ENCODE measurements around the gene TEN1. TPM values are rescaled to one million over a fixed set of nuclear protein-coding genes. Genes with fewer than 3 reads are reported as not detected.

Gene TEN1
- total RNA-seq, 1 experiment from 2014 or later = 19.3 TPM

DNA sequence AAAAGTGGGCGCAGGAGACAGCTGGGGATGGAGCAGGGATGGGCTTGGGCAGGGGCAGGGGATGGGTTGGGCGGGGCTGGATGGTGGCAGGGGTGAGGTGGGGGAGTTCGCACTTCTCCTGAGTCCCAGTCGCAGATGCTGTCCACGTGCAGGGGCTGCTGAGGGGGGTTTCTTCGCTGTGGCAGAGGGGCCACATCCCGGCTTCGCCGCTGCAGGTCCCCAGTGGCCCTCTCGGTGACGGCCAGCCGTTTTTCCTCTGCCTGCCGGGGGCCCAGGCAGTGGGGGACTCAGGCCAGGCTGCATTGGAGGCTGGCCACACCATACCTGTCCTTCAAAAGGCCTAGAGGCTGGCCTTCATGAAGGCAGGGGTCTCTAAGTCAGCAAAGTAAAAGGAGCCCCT, 39.8 kb downstream of the TEN1 start:
- H4K20me1 ChIP-seq (ENCODE audit: control insufficient read depth, insufficient read depth, insufficient read length) = no peaks in the 10 kb centered on the region
- no peak overlapping the region for H2AFZ ChIP-seq (ENCODE audit: low read length)
- H3K27me3 Mint-ChIP-seq (ENCODE audit: low read depth) = peaks cover 9% of the 10 kb centered on the region
- H3K14ac ChIP-seq (ENCODE audit: insufficient read depth, low read length) = no peak overlapping the region
- H3K27me3 ChIP-seq (ENCODE audit: insufficient read depth, low read length) = no peaks in the 10 kb centered on the region
- H3K27ac Mint-ChIP-seq = no peak overlapping the region
- no peak for DNase-seq
- no peak overlapping the region for H2AK5ac ChIP-seq (ENCODE audit: insufficient read length, low read length)
- H3K27ac ChIP-seq (ENCODE audit: insufficient read length, low read depth, low read length) = no peak overlapping the region
- H3K4ac ChIP-seq (ENCODE audit: low read depth, low read length) = no peak overlapping the region
- H3K18ac ChIP-seq (ENCODE audit: insufficient read length, low read depth, low read length) = no peak overlapping the region
- no peak overlapping the region for H2BK12ac ChIP-seq (ENCODE audit: insufficient read length, low read depth, low read length)
- H3K56ac ChIP-seq (ENCODE audit: insufficient read length, low read depth, low read length) = no peak overlapping the region
- H3K4me2 ChIP-seq (ENCODE audit: insufficient read depth, insufficient read length, low read length) = no peak overlapping the region
- no peak overlapping the region for H2BK20ac ChIP-seq (ENCODE audit: low read depth, low read length, poor library complexity, severe bottlenecking)
- no peak overlapping the region for H3K23ac ChIP-seq (ENCODE audit: insufficient read length, low read depth, low read length)
- H4K91ac ChIP-seq (ENCODE audit: insufficient read length, low read depth, low read length) = no peak overlapping the region
- no peak overlapping the region for H2BK120ac ChIP-seq (ENCODE audit: low read depth, low read length, poor library complexity, severe bottlenecking)
- H4K8ac ChIP-seq (replicated peaks; ENCODE audit: insufficient read length, low read depth, low read length) = no peak overlapping the region
- no CpG with 5 or more reads among the region's 13 CpGs for WGBS (ENCODE audit: extremely low coverage, insufficient read length, low lambda C conversion rate)
- no peak overlapping the region for H3T11ph ChIP-seq (ENCODE audit: low read length)
- H3K79me2 ChIP-seq (ENCODE audit: insufficient read depth, low read length) = no peaks in the 10 kb centered on the region
- TF ChIP-seq, protein P1, sequence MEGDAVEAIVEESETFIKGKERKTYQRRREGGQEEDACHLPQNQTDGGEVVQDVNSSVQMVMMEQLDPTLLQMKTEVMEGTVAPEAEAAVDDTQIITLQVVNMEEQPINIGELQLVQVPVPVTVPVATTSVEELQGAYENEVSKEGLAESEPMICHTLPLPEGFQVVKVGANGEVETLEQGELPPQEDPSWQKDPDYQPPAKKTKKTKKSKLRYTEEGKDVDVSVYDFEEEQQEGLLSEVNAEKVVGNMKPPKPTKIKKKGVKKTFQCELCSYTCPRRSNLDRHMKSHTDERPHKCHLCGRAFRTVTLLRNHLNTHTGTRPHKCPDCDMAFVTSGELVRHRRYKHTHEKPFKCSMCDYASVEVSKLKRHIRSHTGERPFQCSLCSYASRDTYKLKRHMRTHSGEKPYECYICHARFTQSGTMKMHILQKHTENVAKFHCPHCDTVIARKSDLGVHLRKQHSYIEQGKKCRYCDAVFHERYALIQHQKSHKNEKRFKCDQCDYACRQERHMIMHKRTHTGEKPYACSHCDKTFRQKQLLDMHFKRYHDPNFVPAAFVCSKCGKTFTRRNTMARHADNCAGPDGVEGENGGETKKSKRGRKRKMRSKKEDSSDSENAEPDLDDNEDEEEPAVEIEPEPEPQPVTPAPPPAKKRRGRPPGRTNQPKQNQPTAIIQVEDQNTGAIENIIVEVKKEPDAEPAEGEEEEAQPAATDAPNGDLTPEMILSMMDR (conservative IDR thresholded peaks at IDR 0.05) = no peak
- H3K4me1 Mint-ChIP-seq = peaks cover 3 to 9% of the 10 kb centered on the region in 2 experiments
- no peaks in the 10 kb centered on the region; a peak in 1 of 7 replicates for H3K36me3 Mint-ChIP-seq (ENCODE audit: insufficient read depth in 1 of 3, low read depth in 3 of 3)
- H3K9me3 ChIP-seq (ENCODE audit: control insufficient read depth, low read depth, low read length) = no peaks in the 10 kb centered on the region
- H2BK5ac ChIP-seq (ENCODE audit: insufficient read length, low read length) = no peak overlapping the region
- H2BK15ac ChIP-seq (ENCODE audit: low read depth, low read length) = no peak overlapping the region
- H3K23me2 ChIP-seq (ENCODE audit: insufficient read length, low read depth, low read length, poor library complexity, severe bottlenecking) = no peaks in the 10 kb centered on the region
- no peak overlapping the region for H3K9ac ChIP-seq (ENCODE audit: extremely low read depth, insufficient read length, low read length)
- H3K4me1 ChIP-seq (ENCODE audit: insufficient read depth, low read length) = no peaks in the 10 kb centered on the region
- no peaks in the 10 kb centered on the region for H3K79me1 ChIP-seq (ENCODE audit: insufficient read depth, low read depth, low read length, poor library complexity, severe bottlenecking)
- no peaks in the 10 kb centered on the region for H3K9me3 Mint-ChIP-seq
- no peak overlapping the region for H4K5ac ChIP-seq (ENCODE audit: insufficient read length, low read depth, low read length)
- H3K4me3 Mint-ChIP-seq = no peak overlapping the region

Measured in H9 (cell line).